H1 (cell line): ENCODE measurements around the gene TMEM121B. TPM values are rescaled to one million over a fixed set of nuclear protein-coding genes. Genes with fewer than 3 reads are reported as not detected.

Experiments used
- SP2 ChIP-seq: IDR thresholded peaks from 2 replicates; pipeline ENCODE4 v1.6.1; 2012; ENCODE audit warnings: mild to moderate bottlenecking, low read length, inconsistent platforms
- SUZ12 ChIP-seq: fragments of 200-600 bp; sonication (generic); IDR thresholded peaks from 2 replicates; pipeline ENCODE4 v1.6.1; 2012; ENCODE audit warnings: mild to moderate bottlenecking, inconsistent platforms, low read length, moderate library complexity, mixed read lengths
- polyA plus RNA-seq, 7 experiments: library from polyadenylated mRNA; depleted of rRNA in 3 of 7; stranded (reverse) in 5 of 7; unstranded in 2 of 7; fragments of >200 nt in 5 of 7; fragments of 200-250 nt in 2 of 7; gene quantifications; 1 replicate in 5 of 7; 2 replicates in 1 of 7; 4 replicates in 1 of 7; pipeline versions ENCODE4 v1.2.1 to v1.2.3, GENCODE V29; 2011 to 2013; ENCODE audit warnings: missing spikeins in 2 of 7, mixed read lengths in 2 of 7
- total RNA-seq: library from RNA; stranded (reverse); fragmentation: NEBNext Ultra II Directional; extraction: Animal tissue kit (Norgen Biotek cat#: 25700); gene quantifications from 2 replicates; pipeline ENCODE4 v1.2.1, GENCODE V29; 2021

TMEM121B gene
- total and polyA plus RNA-seq, 2 of the 8 experiments (the other 6 are each of a cell fraction or from before 2014, with no cell fraction given): 4.3 to 6.9 TPM

DNA sequence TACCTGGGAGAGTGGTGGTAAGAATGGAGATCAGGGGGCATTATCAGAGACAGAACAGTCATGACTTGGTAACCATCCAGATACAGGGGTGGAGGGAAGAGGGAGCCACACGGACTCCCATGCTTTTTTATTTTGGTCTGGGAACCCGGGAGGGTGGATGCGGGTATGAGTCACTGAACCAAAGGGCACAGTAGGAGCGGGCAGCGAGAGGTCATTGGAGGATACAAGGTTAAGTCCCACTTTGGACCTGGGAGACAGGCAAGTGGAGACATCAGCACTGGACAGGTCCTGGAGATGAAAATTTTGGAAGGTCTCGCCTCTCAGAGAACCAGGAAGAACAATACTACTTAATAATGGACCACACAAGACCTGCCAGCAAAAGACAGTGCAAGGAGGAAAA, 31.2 kb upstream of the TMEM121B start (continued):
- TF ChIP-seq SP2 (no peak), SUZ12 (no peak)
- TF ChIP-seq, all 59 proteins: peak for 0
